ENCODE measurements around the gene MAP2K3. TPM values are rescaled to one million over a fixed set of nuclear protein-coding genes. Genes with fewer than 3 reads are reported as not detected.
"Not testable (repeated sequence)": the region's sequence is repeated elsewhere in the genome, so short reads cannot be mapped to it uniquely, and the experiment has no call there.

MAP2K3 gene
- total and polyA plus RNA-seq, 2 of the 8 experiments (the other 6 are each of a cell fraction or from before 2014, with no cell fraction given), result 16.9 to 33.5 TPM

- H3K4ac ChIP-seq (replicated peaks; ENCODE audit: insufficient read length, low read depth, low read length); H3K27ac ChIP-seq (ENCODE audit: low read depth, low read length); H2BK12ac ChIP-seq (ENCODE audit: low read depth, low read length); H4K8ac ChIP-seq (ENCODE audit: extremely low read depth, insufficient read depth, low read length); H3K4me2 ChIP-seq (ENCODE audit: insufficient read depth in 1 of 2, low read depth in 2 of 2, low read length in 2 of 2); H3K23me2 ChIP-seq (ENCODE audit: low read depth, low read length); H3K27me3 ChIP-seq (replicated peaks in 1 of 4; ENCODE audit: control insufficient read depth in 3 of 4, extremely low read depth in 1 of 4, insufficient read depth in 3 of 4, low read length in 3 of 4); H2BK15ac ChIP-seq (ENCODE audit: low read length); H3K36me3 ChIP-seq (ENCODE audit: control insufficient read depth in 2 of 4, insufficient read depth in 4 of 4, low read length in 3 of 4); H3K14ac ChIP-seq (ENCODE audit: insufficient read length); H3K79me1 ChIP-seq (ENCODE audit: low read depth, low read length); FAIRE-seq; H2BK5ac ChIP-seq (ENCODE audit: low read depth, low read length); H3K4me3 ChIP-seq (ENCODE audit: extremely low read depth in 1 of 4, insufficient read depth in 2 of 4, low read depth in 3 of 4, low read length in 4 of 4); POLR2A ChIA-PET (ENCODE audit: partially characterized antibody); H3K9me3 ChIP-seq (ENCODE audit: insufficient read depth in 2 of 2, low read depth in 1 of 2, low read length in 1 of 2); H4K20me1 ChIP-seq (replicated peaks in 1 of 2; ENCODE audit: control insufficient read depth in 1 of 2, insufficient read depth in 2 of 2, low read length in 2 of 2); H3K9ac ChIP-seq (replicated peaks in 1 of 4; ENCODE audit: extremely low read depth in 1 of 4, low read depth in 3 of 4, low read length in 3 of 4); H2BK20ac ChIP-seq (ENCODE audit: low read length); H3K4me1 ChIP-seq (replicated peaks in 1 of 4; ENCODE audit: control insufficient read depth in 3 of 4, insufficient read depth in 4 of 4, low read length in 3 of 4); H3K79me2 ChIP-seq (ENCODE audit: control insufficient read depth in 1 of 2, insufficient read depth in 2 of 2, low read length in 2 of 2); H3K56ac ChIP-seq (replicated peaks; ENCODE audit: insufficient read length, low read depth, low read length); H2AK5ac ChIP-seq (ENCODE audit: low read depth, low read length); H3K23ac ChIP-seq (ENCODE audit: insufficient read length); DNase-seq (ENCODE audit: low read depth in 1 of 2, low spot score in 2 of 2); H4K91ac ChIP-seq (replicated peaks; ENCODE audit: insufficient read length, low read length); H3K18ac ChIP-seq (ENCODE audit: extremely low read depth, low read length); H4K5ac ChIP-seq (ENCODE audit: insufficient read length, low read depth, low read length); H2AFZ ChIP-seq (ENCODE audit: low read length); H2BK120ac ChIP-seq (replicated peaks; ENCODE audit: low read depth, low read length): not testable (repeated sequence)
- 87% methylated on average over 11 of the region's 11 CpGs; no CpG with 5 or more reads in 1 of the 2 experiments for WGBS, 2 experiments (ENCODE audit: extremely low coverage in 1 of 2, insufficient coverage in 1 of 2, insufficient read length in 1 of 2, insufficient replicate concordance in 2 of 2, low coverage in 1 of 2, low lambda C conversion rate in 2 of 2, missing lambda C conversion rate in 1 of 2)
- CTCF ChIA-PET (ENCODE audit: partially characterized antibody), result interaction anchor here (0.6 to 1.2 kb wide), 2 partner anchors 36 to 82 kb away, joined by 3 read pairs; no protein-coding TSS in a partner anchor
These were observed 55.1 kb downstream of the MAP2K3 start for GRCh38 chr17:21339571-21339970.

GRCh38 chr17:21340407-21340806, 55.9 kb downstream of the MAP2K3 start:
- POLR2A ChIA-PET (ENCODE audit: partially characterized antibody); H3K79me2 ChIP-seq (ENCODE audit: control insufficient read depth in 1 of 2, insufficient read depth in 2 of 2, low read length in 2 of 2); H3K4me2 ChIP-seq (ENCODE audit: insufficient read depth in 1 of 2, low read depth in 2 of 2, low read length in 2 of 2); H3K18ac ChIP-seq (ENCODE audit: extremely low read depth, low read length); H2BK12ac ChIP-seq (ENCODE audit: low read depth, low read length); H2BK120ac ChIP-seq (replicated peaks; ENCODE audit: low read depth, low read length); H2AFZ ChIP-seq (ENCODE audit: low read length); H2BK15ac ChIP-seq (ENCODE audit: low read length); H3K9ac ChIP-seq (replicated peaks in 1 of 4; ENCODE audit: extremely low read depth in 1 of 4, low read depth in 3 of 4, low read length in 3 of 4); H4K20me1 ChIP-seq (replicated peaks in 1 of 2; ENCODE audit: control insufficient read depth in 1 of 2, insufficient read depth in 2 of 2, low read length in 2 of 2); H2AK5ac ChIP-seq (ENCODE audit: low read depth, low read length); H3K27me3 ChIP-seq (replicated peaks in 1 of 4; ENCODE audit: control insufficient read depth in 3 of 4, extremely low read depth in 1 of 4, insufficient read depth in 3 of 4, low read length in 3 of 4); H4K91ac ChIP-seq (replicated peaks; ENCODE audit: insufficient read length, low read length); H3K4me3 ChIP-seq (ENCODE audit: extremely low read depth in 1 of 4, insufficient read depth in 2 of 4, low read depth in 3 of 4, low read length in 4 of 4); H3K4ac ChIP-seq (replicated peaks; ENCODE audit: insufficient read length, low read depth, low read length); H2BK5ac ChIP-seq (ENCODE audit: low read depth, low read length); H3K27ac ChIP-seq (ENCODE audit: low read depth, low read length); H3K23ac ChIP-seq (ENCODE audit: insufficient read length); H3K23me2 ChIP-seq (ENCODE audit: low read depth, low read length); H4K8ac ChIP-seq (ENCODE audit: extremely low read depth, insufficient read depth, low read length); H4K5ac ChIP-seq (ENCODE audit: insufficient read length, low read depth, low read length); H3K36me3 ChIP-seq (ENCODE audit: control insufficient read depth in 2 of 4, insufficient read depth in 4 of 4, low read length in 3 of 4); H3K56ac ChIP-seq (replicated peaks; ENCODE audit: insufficient read length, low read depth, low read length); H3K14ac ChIP-seq (ENCODE audit: insufficient read length); H3K79me1 ChIP-seq (ENCODE audit: low read depth, low read length); DNase-seq (ENCODE audit: low read depth in 1 of 2, low spot score in 2 of 2); H3K4me1 ChIP-seq (replicated peaks in 1 of 4; ENCODE audit: control insufficient read depth in 3 of 4, insufficient read depth in 4 of 4, low read length in 3 of 4); FAIRE-seq; H2BK20ac ChIP-seq (ENCODE audit: low read length): not testable (repeated sequence)
- CTCF ChIA-PET (ENCODE audit: partially characterized antibody), result interaction anchor here (0.7 kb wide), 1 partner anchor 107 kb away, joined by 3 read pairs; no protein-coding TSS in a partner anchor
- H3K9me3 ChIP-seq (ENCODE audit: insufficient read depth in 2 of 2, low read depth in 1 of 2, low read length in 1 of 2), result peaks cover 5 to 11% of the 10 kb centered on the region in 2 experiments; a peak in 1 of 4 replicates
- WGBS, 2 experiments (ENCODE audit: extremely low coverage in 1 of 2, insufficient coverage in 1 of 2, insufficient read length in 1 of 2, insufficient replicate concordance in 2 of 2, low coverage in 1 of 2, low lambda C conversion rate in 2 of 2, missing lambda C conversion rate in 1 of 2), result 85% methylated on average over 6 of the region's 6 CpGs; no CpG with 5 or more reads in 1 of the 2 experiments
